Right atrium auricular region (tissue), 2 donors: ENCODE measurements around the gene ENOX2. TPM values are rescaled to one million over a fixed set of nuclear protein-coding genes. Genes with fewer than 3 reads are reported as not detected.

Experiments used
- DNase-seq: peaks from one replicate; pipeline ENCODE4 v3.0.0-alpha.2; 2019; ENCODE audit warnings: low spot score
- H3K27ac ChIP-seq, 2 donors: fragments of 200-600 bp; sonication (generic); 1 replicate in 1 of 2; 2 replicates in 1 of 2; pipeline ENCODE4 v1.5.1; 2016 to 2019
- H3K27me3 ChIP-seq, 2 donors: fragments of 200-600 bp; sonication (generic); one replicate each; pipeline versions ENCODE4 v1.5.1 to v1.6.0; 2017 to 2019
- H3K36me3 ChIP-seq: fragments of 200-600 bp; sonication (generic); one replicate; pipeline ENCODE4 v1.5.1; 2016
- H3K4me1 ChIP-seq, 2 donors: fragments of 200-600 bp; sonication (generic); one replicate each; pipeline versions ENCODE4 v1.5.1 to v1.6.0; 2017 to 2019
- H3K4me3 ChIP-seq, 2 donors: fragments of 200-600 bp; sonication (generic); 1 replicate in 1 of 2; 2 replicates in 1 of 2; pipeline ENCODE4 v1.5.1; 2017 to 2019; ENCODE audit warnings: mild to moderate bottlenecking in 1 of 2, moderate library complexity in 1 of 2
- H3K9me3 ChIP-seq, 2 donors: fragments of 200-600 bp; sonication (generic); one replicate each; pipeline ENCODE4 v1.5.1; 2019
- total RNA-seq, 2 donors: library from RNA; depleted of rRNA; stranded (reverse); fragments of >200 nt; gene quantifications; one replicate each; pipeline ENCODE4 v1.1.0, GENCODE V29; 2016
- TF ChIP-seq, protein P1 (sequence below), 2 donors: fragments of 200-600 bp; sonication (generic); IDR thresholded peaks; one replicate each; pipeline ENCODE4 v1.5.1; 2019; ENCODE audit warnings: antibody characterized with exemption in 2 of 2

Gene ENOX2
- total RNA-seq, 2 donors from 2014 or later = 16.8 to 22.6 TPM

DNA sequence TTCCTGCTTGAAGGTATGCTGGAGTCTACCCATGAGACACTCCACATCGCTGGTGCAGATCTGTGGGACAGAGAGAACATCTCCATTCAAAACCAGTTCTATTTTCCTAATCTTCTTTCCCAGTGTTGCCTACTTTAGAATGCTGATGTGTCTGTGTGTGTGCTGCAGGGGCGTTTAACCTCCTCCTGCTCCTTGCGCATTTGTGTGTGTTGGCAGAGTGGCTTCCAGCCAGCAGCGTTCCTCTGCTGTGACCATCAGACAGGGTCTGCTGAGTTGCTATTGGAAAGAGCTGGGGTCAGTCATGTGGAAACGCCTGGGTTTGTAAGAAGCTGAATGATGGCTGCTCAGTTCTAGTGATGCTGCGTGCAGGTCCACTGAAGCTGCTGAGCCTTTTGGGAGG, 277.6 kb downstream of the ENOX2 start:
- DNase-seq = no peak
- TF ChIP-seq, protein P1, sequence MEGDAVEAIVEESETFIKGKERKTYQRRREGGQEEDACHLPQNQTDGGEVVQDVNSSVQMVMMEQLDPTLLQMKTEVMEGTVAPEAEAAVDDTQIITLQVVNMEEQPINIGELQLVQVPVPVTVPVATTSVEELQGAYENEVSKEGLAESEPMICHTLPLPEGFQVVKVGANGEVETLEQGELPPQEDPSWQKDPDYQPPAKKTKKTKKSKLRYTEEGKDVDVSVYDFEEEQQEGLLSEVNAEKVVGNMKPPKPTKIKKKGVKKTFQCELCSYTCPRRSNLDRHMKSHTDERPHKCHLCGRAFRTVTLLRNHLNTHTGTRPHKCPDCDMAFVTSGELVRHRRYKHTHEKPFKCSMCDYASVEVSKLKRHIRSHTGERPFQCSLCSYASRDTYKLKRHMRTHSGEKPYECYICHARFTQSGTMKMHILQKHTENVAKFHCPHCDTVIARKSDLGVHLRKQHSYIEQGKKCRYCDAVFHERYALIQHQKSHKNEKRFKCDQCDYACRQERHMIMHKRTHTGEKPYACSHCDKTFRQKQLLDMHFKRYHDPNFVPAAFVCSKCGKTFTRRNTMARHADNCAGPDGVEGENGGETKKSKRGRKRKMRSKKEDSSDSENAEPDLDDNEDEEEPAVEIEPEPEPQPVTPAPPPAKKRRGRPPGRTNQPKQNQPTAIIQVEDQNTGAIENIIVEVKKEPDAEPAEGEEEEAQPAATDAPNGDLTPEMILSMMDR (IDR thresholded peaks at IDR 0.05) = no peak
- no peaks in the 10 kb centered on the region for H3K4me1 ChIP-seq
- H3K27me3 ChIP-seq = no peaks in the 10 kb centered on the region
- H3K4me3 ChIP-seq = no peak overlapping the region
- H3K9me3 ChIP-seq = no peaks in the 10 kb centered on the region
- no peak overlapping the region for H3K27ac ChIP-seq
- no peaks in the 10 kb centered on the region for H3K36me3 ChIP-seq

DNA sequence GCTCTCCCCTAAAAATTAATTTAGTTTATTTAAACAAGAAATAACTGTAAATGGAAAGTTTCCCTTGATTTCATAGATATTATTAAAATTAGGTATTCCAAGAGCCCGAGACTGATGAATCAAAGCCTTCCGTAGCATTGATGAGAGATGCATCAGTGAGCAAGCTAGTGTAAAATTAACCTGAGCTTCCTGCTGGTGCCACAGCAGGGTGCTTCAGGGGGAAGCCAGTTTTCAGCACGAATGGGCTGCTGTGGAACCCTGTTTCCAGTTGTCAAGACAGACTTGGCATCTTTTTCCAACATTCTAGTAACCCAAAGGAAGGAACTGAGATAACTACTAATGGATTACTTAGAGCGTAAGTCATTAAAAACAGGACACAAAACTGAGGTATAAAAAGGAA, 279.5 kb downstream of the ENOX2 start:
- Histone ChIP-seq H3K4me1 (no peaks in the 10 kb centered on the region), H3K36me3 (no peaks in the 10 kb centered on the region), H3K9me3 (no peaks in the 10 kb centered on the region), H3K27ac (no peak overlapping the region), H3K27me3 (no peaks in the 10 kb centered on the region), H3K4me3 (no peak overlapping the region)
- no peak for DNase-seq
- TF ChIP-seq, protein P1 (IDR thresholded peaks at IDR 0.05) = no peak

DNA sequence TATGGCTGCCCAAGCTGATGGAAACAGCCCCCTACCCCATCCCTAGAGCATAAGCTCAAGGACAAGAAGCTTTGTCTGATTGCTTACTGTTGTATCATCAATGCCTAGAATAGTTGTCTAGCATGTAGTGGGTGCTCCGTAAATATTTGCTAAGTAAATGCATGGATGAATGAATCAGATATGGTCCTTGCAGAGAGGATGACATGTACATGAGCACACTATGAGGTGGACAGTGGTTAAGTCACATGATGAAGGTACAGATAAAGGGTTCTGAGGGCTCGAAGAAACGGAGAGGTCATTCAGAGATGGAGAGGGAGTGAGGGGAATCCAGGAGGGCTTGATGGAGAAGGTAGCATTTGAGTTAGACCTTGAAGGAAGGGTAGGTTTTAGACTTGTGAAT, 287.1 kb downstream of the ENOX2 start:
- H3K4me1 ChIP-seq = no peaks in the 10 kb centered on the region
- no peak overlapping the region for H3K4me3 ChIP-seq
- H3K27ac ChIP-seq = no peak overlapping the region
- H3K36me3 ChIP-seq = no peaks in the 10 kb centered on the region
- TF ChIP-seq, protein P1 (IDR thresholded peaks at IDR 0.05) = no peak
- DNase-seq = no peak
- H3K27me3 ChIP-seq = no peaks in the 10 kb centered on the region
- no peaks in the 10 kb centered on the region for H3K9me3 ChIP-seq

DNA sequence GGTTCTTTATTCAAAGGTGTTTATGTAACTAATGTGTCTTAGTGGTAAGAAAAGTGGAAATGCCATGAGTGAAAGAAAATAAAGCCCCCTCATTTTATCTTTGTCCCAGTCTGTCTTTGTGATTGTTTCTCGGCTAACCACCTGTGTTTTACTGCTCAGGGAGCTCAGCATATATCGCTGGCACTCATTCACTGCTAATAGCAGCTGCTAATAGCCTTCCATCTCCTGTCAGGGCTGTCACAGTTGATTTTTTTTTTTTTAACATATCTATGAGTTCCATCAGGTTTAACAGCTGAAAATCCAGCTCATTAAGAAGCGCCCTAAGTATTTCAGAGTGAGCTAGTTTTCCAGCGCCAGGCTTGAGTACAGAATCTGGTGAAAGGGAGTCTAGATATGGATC, 295.6 kb downstream of the ENOX2 start:
- Histone ChIP-seq H3K9me3 (no peaks in the 10 kb centered on the region), H3K4me1 (no peaks in the 10 kb centered on the region), H3K27ac (no peak overlapping the region), H3K27me3 (no peaks in the 10 kb centered on the region), H3K4me3 (no peak overlapping the region), H3K36me3 (no peaks in the 10 kb centered on the region)
- TF ChIP-seq, protein P1 (IDR thresholded peaks at IDR 0.05) = no peak
- no peak for DNase-seq

DNA sequence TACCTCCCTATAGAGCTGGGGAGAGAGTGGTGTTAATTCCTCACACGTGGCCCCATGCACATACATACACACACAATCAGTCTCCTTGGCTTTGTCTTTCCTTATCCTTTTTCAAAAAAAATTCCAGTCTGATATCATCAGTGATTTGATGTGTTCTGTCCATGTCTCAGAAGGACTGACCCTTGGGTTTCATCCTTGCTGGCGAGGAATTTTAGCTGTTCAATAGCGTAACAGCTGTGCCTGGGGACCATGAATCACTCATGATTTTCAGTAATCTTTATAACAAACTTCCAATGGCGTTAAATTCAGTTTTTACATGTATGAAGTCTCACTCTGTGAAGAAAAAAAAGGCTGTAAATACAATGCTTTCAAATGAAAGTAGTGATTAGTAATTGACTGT, 296.6 kb downstream of the ENOX2 start:
- Histone ChIP-seq H3K9me3 (no peaks in the 10 kb centered on the region), H3K4me3 (no peak overlapping the region), H3K27ac (no peak overlapping the region), H3K36me3 (no peaks in the 10 kb centered on the region), H3K4me1 (no peaks in the 10 kb centered on the region), H3K27me3 (no peaks in the 10 kb centered on the region)
- no peak for DNase-seq
- TF ChIP-seq, protein P1 (IDR thresholded peaks at IDR 0.05) = no peak

DNA sequence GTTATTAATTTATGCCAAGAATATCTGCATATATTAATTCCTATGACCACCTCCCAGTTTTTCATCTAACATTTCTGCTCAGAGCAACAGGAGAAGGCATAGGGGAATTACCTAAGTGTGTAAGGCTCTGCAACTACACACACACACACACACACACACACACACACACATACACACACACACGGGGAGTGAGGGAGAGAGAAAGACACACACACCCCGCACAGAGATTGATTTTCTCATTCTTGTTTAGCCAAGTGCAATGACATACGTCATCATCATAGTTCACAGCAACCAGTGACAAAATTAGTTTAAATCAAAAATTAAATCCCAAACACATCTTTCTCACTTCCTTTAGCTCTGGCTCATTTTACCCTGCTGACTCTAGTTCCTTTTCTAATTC, 298.1 kb downstream of the ENOX2 start:
- Histone ChIP-seq H3K4me1 (no peaks in the 10 kb centered on the region), H3K4me3 (no peak overlapping the region), H3K36me3 (no peaks in the 10 kb centered on the region), H3K9me3 (no peaks in the 10 kb centered on the region), H3K27ac (no peak overlapping the region), H3K27me3 (no peaks in the 10 kb centered on the region)
- no peak for DNase-seq
- TF ChIP-seq, protein P1 (IDR thresholded peaks at IDR 0.05) = no peak
